ENCODE data around the gene SFXN5. TPM values are rescaled to one million over a fixed set of nuclear protein-coding genes. Genes with fewer than 3 reads are reported as not detected.

SFXN5 gene
- total RNA-seq, 1 experiment from 2014 or later, result 25.9 TPM

- no peaks in the 10 kb centered on the region for H3K9me3 Mint-ChIP-seq
- no peak overlapping the region for H3K4me3 Mint-ChIP-seq
- no peak overlapping the region for H3K27ac Mint-ChIP-seq
- DNase-seq (ENCODE audit: low spot score), result no peak
- no peaks in the 10 kb centered on the region for H3K36me3 Mint-ChIP-seq
- H3K4me1 Mint-ChIP-seq, result peaks cover 19% of the 10 kb centered on the region
- CTCF ChIA-PET, result interaction anchor here (0.7 to 1.9 kb wide), 6 partner anchors 11 to 143 kb away, joined by 3 to 6 read pairs (median 4); no protein-coding TSS in a partner anchor
- POLR2A ChIA-PET, result interaction anchor here (0.5 to 0.6 kb wide), 2 partner anchors 215 to 497 kb away, joined by 4 to 7 read pairs; no protein-coding TSS in a partner anchor
- no peaks in the 10 kb centered on the region for H3K27me3 Mint-ChIP-seq (ENCODE audit: low read depth)
- TF ChIP-seq JAZF1 (CRISPR knock-in tag; IDR thresholded peaks at IDR 0.05) (no peak), HMGXB4 (CRISPR knock-in tag; IDR thresholded peaks at IDR 0.05) (no peak), NFYB (CRISPR knock-in tag; conservative IDR thresholded peaks at IDR 0.05; ENCODE audit: low read depth) (no peak), ZNF121 (CRISPR knock-in tag; IDR thresholded peaks at IDR 0.05) (no peak), ARID4B (CRISPR knock-in tag; IDR thresholded peaks at IDR 0.05; ENCODE audit: borderline replicate concordance) (no peak)
- ATAC-seq, result no peak
Observed at GRCh38 chr2:73034661-73035375, 36.7 kb downstream of the SFXN5 start.

- ChIA-PET CTCF (interaction anchor here (1.0 to 1.9 kb wide), 3 partner anchors 51 to 144 kb away, joined by 4 to 6 read pairs (median 6); no protein-coding TSS in a partner anchor), POLR2A (no interaction called here)
- TF ChIP-seq ELF4 (CRISPR knock-in tag; IDR thresholded peaks at IDR 0.05; ENCODE audit: low read depth) (no peak), ARID4B (CRISPR knock-in tag; IDR thresholded peaks at IDR 0.05; ENCODE audit: borderline replicate concordance) (no peak), SOX15 (CRISPR knock-in tag; IDR thresholded peaks at IDR 0.05) (no peak)
- Mint-ChIP-seq H3K27ac (no peak overlapping the region), H3K27me3 (ENCODE audit: low read depth) (no peaks in the 10 kb centered on the region), H3K9me3 (no peaks in the 10 kb centered on the region), H3K4me1 (peaks cover 19% of the 10 kb centered on the region), H3K4me3 (no peak overlapping the region), H3K36me3 (no peaks in the 10 kb centered on the region)
- DNase-seq (ENCODE audit: low spot score) (no peak), ATAC-seq (no peak)
Observed at GRCh38 chr2:73033766-73034381, 37.6 kb downstream of the SFXN5 start.

DNA sequence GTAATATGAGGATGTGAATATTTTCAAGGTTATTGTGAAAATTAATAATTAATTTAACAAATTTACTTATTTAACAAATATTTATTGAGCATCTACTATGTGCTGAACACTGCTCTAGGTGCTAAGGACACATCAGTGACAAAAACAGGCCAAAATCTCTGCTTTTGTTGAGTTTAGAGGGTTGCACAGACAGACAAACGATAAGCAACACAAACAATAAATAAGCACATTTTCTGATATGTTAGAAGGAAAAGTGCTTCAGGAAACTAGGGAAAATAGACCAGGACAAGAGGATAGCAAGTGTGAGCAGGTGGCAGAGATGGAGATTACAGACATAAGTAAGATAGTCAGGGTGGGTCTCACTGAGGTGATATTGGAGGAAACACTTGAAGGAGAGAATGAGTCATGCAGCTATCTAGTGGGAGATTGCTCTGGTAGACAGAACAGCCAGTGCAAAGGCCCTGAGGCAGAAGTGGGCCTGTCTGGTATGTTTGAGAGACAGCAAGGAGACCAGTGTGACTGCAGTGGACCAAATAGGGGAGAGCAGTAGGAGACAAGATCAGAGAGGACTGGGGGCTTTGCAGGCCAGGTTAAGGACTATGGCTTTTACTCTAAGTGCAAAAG is 38.3 kb downstream of the SFXN5 start:
- ChIA-PET POLR2A (no interaction called here), CTCF (no interaction called here)
- Mint-ChIP-seq H3K27me3 (ENCODE audit: low read depth) (no peaks in the 10 kb centered on the region), H3K36me3 (no peaks in the 10 kb centered on the region), H3K4me3 (no peak overlapping the region), H3K9me3 (no peaks in the 10 kb centered on the region), H3K4me1 (peaks cover 19% of the 10 kb centered on the region), H3K27ac (no peak overlapping the region)
- DNase-seq (ENCODE audit: low spot score) (no peak), ATAC-seq (no peak)
- no peak for TF ChIP-seq NR1H2 (CRISPR knock-in tag; IDR thresholded peaks at IDR 0.05)
- no peak for TF ChIP-seq CBFB (CRISPR knock-in tag; IDR thresholded peaks at IDR 0.05; ENCODE audit: low read depth)
- TF ChIP-seq IRF2 (CRISPR knock-in tag; IDR thresholded peaks at IDR 0.05; ENCODE audit: borderline replicate concordance, low read depth), result no peak
- TF ChIP-seq TEAD4 (CRISPR knock-in tag; IDR thresholded peaks at IDR 0.05), result no peak
- TF ChIP-seq MXD4 (CRISPR knock-in tag; IDR thresholded peaks at IDR 0.05; ENCODE audit: borderline replicate concordance), result no peak
- no peak for TF ChIP-seq TCF7 (CRISPR knock-in tag; IDR thresholded peaks at IDR 0.05; ENCODE audit: low read depth)
- TF ChIP-seq, protein P1, sequence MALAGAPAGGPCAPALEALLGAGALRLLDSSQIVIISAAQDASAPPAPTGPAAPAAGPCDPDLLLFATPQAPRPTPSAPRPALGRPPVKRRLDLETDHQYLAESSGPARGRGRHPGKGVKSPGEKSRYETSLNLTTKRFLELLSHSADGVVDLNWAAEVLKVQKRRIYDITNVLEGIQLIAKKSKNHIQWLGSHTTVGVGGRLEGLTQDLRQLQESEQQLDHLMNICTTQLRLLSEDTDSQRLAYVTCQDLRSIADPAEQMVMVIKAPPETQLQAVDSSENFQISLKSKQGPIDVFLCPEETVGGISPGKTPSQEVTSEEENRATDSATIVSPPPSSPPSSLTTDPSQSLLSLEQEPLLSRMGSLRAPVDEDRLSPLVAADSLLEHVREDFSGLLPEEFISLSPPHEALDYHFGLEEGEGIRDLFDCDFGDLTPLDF (CRISPR knock-in tag; IDR thresholded peaks at IDR 0.05), result no peak
